Neural crest cell (in vitro differentiated cells): ENCODE measurements around the gene NR1H2. TPM values are rescaled to one million over a fixed set of nuclear protein-coding genes. Genes with fewer than 3 reads are reported as not detected.

ENCODE experiments used
- DNase-seq: peaks from one replicate; pipeline ENCODE4 v3.0.0; 2021; ENCODE audit warnings: low read depth, mixed read lengths, low spot score
- H3K27ac Mint-ChIP-seq: one replicate; pipeline ENCODE4 v1.8.0; 2021; ENCODE audit warnings: mild to moderate bottlenecking, mixed read lengths; ENCODE audit not compliant: unreplicated experiment
- H3K27me3 Mint-ChIP-seq: 2 replicates; pipeline ENCODE4 v1.8.0; 2021; ENCODE audit warnings: low read depth, mild to moderate bottlenecking, mixed read lengths
- H3K36me3 Mint-ChIP-seq: 2 replicates; pipeline ENCODE4 v1.8.0; 2021; ENCODE audit warnings: low read depth, mild to moderate bottlenecking, mixed read lengths
- H3K4me1 Mint-ChIP-seq: 2 replicates; pipeline ENCODE4 v1.8.0; 2021; ENCODE audit warnings: mixed read lengths
- H3K4me3 Mint-ChIP-seq: one replicate; pipeline ENCODE4 v1.8.0; 2021; ENCODE audit warnings: mild to moderate bottlenecking, mixed read lengths
- H3K9me3 Mint-ChIP-seq: 2 replicates; pipeline ENCODE4 v1.8.0; 2021; ENCODE audit warnings: mixed read lengths
- CTCF ChIP-seq: fragments of 200-600 bp; sonication (generic); conservative IDR thresholded peaks from 2 replicates; pipeline ENCODE4 v1.5.0; 2021; ENCODE audit warnings: antibody characterized with exemption, mild to moderate bottlenecking
- total RNA-seq: library from RNA; stranded (reverse); gene quantifications from 2 replicates; pipeline ENCODE4 v1.2.1, GENCODE V29; 2021

NR1H2 gene
- total RNA-seq, 1 donor from 2014 or later, result 22.8 TPM

GRCh38 chr19:50392759-50393158 lies 16.5 kb downstream of the NR1H2 start:
- peaks cover 41% of the 10 kb centered on the region for H3K36me3 Mint-ChIP-seq
- peaks cover 4% of the 10 kb centered on the region for H3K4me1 Mint-ChIP-seq
- H3K4me3 Mint-ChIP-seq, result no peak overlapping the region
- no peak for DNase-seq
- H3K9me3 Mint-ChIP-seq, result no peaks in the 10 kb centered on the region
- no peak overlapping the region for H3K27ac Mint-ChIP-seq
- no peaks in the 10 kb centered on the region for H3K27me3 Mint-ChIP-seq
- TF ChIP-seq CTCF, result no peak

GRCh38 chr19:50393589-50393988 lies 17.3 kb downstream of the NR1H2 start:
- no peak for TF ChIP-seq CTCF
- H3K27me3 Mint-ChIP-seq, result no peaks in the 10 kb centered on the region
- no peak for DNase-seq

GRCh38 chr19:50394017-50394416 lies 17.8 kb downstream of the NR1H2 start:
- Mint-ChIP-seq H3K4me3 (no peak overlapping the region), H3K27ac (no peak overlapping the region), H3K4me1 (peaks cover 12% of the 10 kb centered on the region), H3K27me3 (no peaks in the 10 kb centered on the region), H3K9me3 (no peaks in the 10 kb centered on the region), H3K36me3 (peaks cover 38% of the 10 kb centered on the region)
- DNase-seq, result no peak
- TF ChIP-seq CTCF, result no peak

More at GRCh38 chr19:50393589-50393988, 17.3 kb downstream of the NR1H2 start:
- Mint-ChIP-seq H3K4me3 (no peak overlapping the region), H3K4me1 (peaks cover 9% of the 10 kb centered on the region), H3K9me3 (no peaks in the 10 kb centered on the region), H3K27ac (no peak overlapping the region), H3K36me3 (peaks cover 37% of the 10 kb centered on the region)

- Mint-ChIP-seq H3K4me1 (peaks cover 18% of the 10 kb centered on the region), H3K36me3 (peaks cover 17% of the 10 kb centered on the region), H3K27me3 (no peaks in the 10 kb centered on the region), H3K9me3 (no peaks in the 10 kb centered on the region), H3K4me3 (no peak overlapping the region), H3K27ac (no peak overlapping the region)
- TF ChIP-seq CTCF, result no peak
- no peak for DNase-seq
These were observed 22.6 kb downstream of the NR1H2 start for GRCh38 chr19:50398675-50399367.

GRCh38 chr19:50399368-50399745 lies 23.1 kb downstream of the NR1H2 start:
- peaks cover 14% of the 10 kb centered on the region for H3K36me3 Mint-ChIP-seq
- peaks cover 18% of the 10 kb centered on the region for H3K4me1 Mint-ChIP-seq
- H3K27me3 Mint-ChIP-seq, result no peaks in the 10 kb centered on the region
- no peak overlapping the region for H3K4me3 Mint-ChIP-seq
- H3K27ac Mint-ChIP-seq, result no peak overlapping the region
- no peak for DNase-seq
- H3K9me3 Mint-ChIP-seq, result no peaks in the 10 kb centered on the region
- TF ChIP-seq CTCF, result no peak
